ENCODE data around the gene C1GALT1.

The C1GALT1 gene

DNA sequence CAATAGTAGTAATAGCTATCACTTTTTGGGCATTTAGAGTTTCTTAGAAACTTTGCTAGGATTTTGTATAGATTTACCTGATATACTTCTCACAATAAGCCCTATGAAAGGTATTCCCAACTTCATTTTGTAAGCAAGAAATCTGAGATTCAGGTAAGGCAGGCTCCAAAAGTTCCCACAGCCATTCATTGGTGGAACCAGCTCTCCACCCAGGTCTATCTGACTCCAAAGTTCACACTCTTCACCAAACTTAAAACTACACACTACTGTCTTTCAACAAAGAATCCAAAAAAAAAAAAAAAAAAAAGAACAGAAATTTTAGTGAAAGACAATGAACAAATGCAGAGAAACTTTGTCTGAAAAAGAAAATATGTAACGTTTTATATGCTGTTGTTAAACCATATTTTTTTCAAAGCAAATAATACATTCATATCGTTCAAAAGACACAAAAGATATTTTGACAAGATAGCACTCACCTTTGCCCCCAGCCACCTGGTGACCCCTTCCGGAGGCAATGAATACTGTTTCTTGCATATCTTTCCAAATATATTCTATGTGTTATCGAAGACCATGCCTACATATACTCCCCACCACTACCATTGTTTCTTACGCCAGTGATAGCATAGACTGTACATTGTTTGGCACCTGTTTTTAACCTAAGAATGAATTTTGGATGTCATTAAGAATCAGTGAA, 108.2 kb downstream of the C1GALT1 start:
- no peak for DNase-seq

DNA sequence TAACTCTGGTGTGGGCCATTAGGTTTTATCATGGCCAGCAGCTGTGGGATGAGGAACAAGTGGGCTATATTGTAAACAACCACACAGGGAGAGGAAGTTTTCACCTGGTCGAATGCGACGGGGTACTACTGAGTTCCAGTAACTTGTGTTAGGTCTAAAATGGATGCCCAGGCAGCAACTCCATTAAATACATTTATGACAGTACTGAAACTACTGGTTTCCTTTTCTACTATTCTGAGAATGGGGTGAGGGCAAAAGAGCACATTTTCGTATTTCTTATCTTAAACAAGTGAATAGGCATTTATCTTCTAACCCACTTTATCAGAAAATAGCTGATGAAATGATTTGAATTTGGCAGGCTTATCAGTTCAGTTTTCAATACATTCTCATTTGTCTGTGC, 109.7 kb downstream of the C1GALT1 start:
- no peak for DNase-seq

DNA sequence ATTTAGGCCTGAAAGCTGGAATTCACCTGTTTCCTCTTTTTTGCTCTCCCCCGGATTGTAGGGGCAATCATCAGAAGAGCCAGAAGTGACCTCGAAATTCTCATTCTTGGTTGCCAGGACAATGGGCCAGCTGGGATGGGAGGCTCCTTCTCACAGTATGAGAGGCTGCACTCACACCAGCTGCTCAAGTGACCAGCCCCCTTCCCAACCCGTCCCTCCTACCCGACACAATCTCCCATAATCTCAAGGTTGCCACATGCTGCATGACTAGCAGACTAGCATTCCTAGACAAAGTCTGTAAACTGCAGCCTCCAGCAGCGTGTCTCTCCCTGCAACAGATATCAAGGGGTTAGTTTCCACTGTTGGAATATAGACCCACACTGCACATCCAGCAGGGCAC, 110.3 kb downstream of the C1GALT1 start:
- DNase-seq = no peak

DNA sequence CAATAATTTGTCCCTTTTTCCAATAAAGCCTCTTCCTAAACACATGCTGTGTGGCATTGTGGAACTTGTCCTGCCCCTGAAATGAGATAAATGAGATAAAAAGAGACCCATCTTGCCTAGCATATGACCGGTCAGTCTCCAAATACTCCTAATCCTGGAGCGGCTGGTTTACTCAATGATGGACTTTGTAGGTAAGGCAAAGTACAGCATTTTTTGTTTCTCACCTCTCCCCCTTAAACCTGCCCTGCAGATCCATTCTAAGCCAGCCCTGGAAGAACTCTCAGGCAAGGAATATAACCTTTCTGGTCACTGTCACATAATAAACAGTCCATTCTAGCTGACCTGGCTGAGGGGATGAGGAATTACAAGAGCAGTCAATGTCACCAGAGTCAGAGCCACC, 110.7 kb downstream of the C1GALT1 start:
- DNase-seq = no peak

DNA sequence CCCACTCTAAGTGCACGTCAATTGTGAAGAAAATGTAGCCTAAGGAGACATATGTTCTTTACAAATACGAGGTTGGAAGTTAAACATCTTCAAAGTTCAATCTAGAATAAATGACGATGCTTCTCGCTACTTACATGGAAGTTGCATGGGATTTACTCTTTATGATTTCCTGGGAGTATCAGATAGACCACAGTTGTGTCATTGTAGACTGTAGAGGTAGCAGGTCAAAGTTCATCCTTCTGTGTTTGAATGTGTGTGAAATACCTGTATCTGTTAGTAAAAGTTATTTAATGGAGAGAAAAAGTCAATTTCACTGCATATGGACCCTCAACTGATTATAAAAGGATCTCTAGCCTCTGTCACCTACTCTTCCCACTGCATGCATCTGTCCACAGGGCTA, 112.6 kb downstream of the C1GALT1 start:
- DNase-seq = no peak

Data from HCEC 1CT (cell line).